Left kidney (tissue), 2 donors: Measurements from ENCODE around the gene ZIC1. TPM values are rescaled to one million over a fixed set of nuclear protein-coding genes. Genes with fewer than 3 reads are reported as not detected.

Experiments used
- DNase-seq: peaks from one replicate; pipeline ENCODE4 v3.0.0-alpha.2; 2013
- polyA plus RNA-seq: library from polyadenylated mRNA; unstranded; fragments of 120-200 nt; gene quantifications from one replicate; pipeline ENCODE4 v1.2.1, GENCODE V29; 2013; ENCODE audit not compliant: insufficient read length

ZIC1 gene
- polyA plus RNA-seq, 1 donor: 0.08 TPM

- DNase-seq: no peak
Measured at GRCh38 chr3:147380387-147380951, 28.7 kb upstream of the ZIC1 start.

GRCh38 chr3:147380977-147381376 is 28.2 kb upstream of the ZIC1 start:
- no peak for DNase-seq

- DNase-seq: no peak
Measured at GRCh38 chr3:147381596-147381995, 27.6 kb upstream of the ZIC1 start.

- no peak for DNase-seq
Measured at GRCh38 chr3:147383617-147384016, 25.5 kb upstream of the ZIC1 start.

GRCh38 chr3:147384210-147385058 is 24.7 kb upstream of the ZIC1 start:
- no peak for DNase-seq

- no peak for DNase-seq
Measured at GRCh38 chr3:147385059-147386012, 23.8 kb upstream of the ZIC1 start.

GRCh38 chr3:147387291-147387884 is 21.8 kb upstream of the ZIC1 start:
- no peak for DNase-seq

GRCh38 chr3:147387885-147388699 is 21.1 kb upstream of the ZIC1 start:
- DNase-seq: no peak

GRCh38 chr3:147388700-147389580 is 20.2 kb upstream of the ZIC1 start:
- no peak for DNase-seq

GRCh38 chr3:147389717-147390116 is 19.4 kb upstream of the ZIC1 start:
- DNase-seq: no peak

- no peak for DNase-seq
Measured at GRCh38 chr3:147390589-147391569, 18.3 kb upstream of the ZIC1 start.

GRCh38 chr3:147391781-147392624 is 17.2 kb upstream of the ZIC1 start:
- no peak for DNase-seq

GRCh38 chr3:147392625-147392946 is 16.6 kb upstream of the ZIC1 start:
- no peak for DNase-seq

- DNase-seq: no peak
Measured at GRCh38 chr3:147393261-147393942, 15.8 kb upstream of the ZIC1 start.

GRCh38 chr3:147393943-147394883 is 15.0 kb upstream of the ZIC1 start:
- no peak for DNase-seq

- no peak for DNase-seq
Measured at GRCh38 chr3:147394884-147395225, 14.3 kb upstream of the ZIC1 start.
